VCaP (cell line): ENCODE results near the gene WDR93.

Source experiments
- H3K27ac ChIP-seq: fragments of 450-650 bp; 2 replicates; pipeline ENCODE4 v1.5.1; 2017
- TF ChIP-seq, protein P1 (sequence below): fragments of 450-650 bp; conservative IDR thresholded peaks from 2 replicates; pipeline ENCODE4 v1.5.1; 2017; ENCODE audit warnings: mild to moderate bottlenecking, moderate library complexity

WDR93 gene

DNA sequence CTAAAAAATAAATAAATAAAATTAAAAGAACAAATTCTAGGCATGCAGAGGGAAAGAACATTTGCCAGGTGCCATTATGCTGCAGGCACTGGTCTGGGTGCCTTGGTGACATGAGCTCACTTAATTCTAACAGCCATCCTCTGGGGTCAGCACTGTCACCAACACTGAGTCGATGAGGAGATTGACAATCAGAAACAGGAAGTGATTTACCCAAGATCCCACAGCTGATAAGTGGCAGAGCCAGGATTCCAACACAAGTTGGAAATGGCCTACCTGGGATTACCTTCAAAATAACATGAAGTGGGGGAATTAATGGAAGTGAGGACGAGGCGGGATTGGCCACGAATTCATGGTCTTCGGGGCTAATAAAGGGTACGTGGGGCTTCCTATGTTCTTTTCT is 15.0 kb upstream of the WDR93 start:
- TF ChIP-seq, protein P1, sequence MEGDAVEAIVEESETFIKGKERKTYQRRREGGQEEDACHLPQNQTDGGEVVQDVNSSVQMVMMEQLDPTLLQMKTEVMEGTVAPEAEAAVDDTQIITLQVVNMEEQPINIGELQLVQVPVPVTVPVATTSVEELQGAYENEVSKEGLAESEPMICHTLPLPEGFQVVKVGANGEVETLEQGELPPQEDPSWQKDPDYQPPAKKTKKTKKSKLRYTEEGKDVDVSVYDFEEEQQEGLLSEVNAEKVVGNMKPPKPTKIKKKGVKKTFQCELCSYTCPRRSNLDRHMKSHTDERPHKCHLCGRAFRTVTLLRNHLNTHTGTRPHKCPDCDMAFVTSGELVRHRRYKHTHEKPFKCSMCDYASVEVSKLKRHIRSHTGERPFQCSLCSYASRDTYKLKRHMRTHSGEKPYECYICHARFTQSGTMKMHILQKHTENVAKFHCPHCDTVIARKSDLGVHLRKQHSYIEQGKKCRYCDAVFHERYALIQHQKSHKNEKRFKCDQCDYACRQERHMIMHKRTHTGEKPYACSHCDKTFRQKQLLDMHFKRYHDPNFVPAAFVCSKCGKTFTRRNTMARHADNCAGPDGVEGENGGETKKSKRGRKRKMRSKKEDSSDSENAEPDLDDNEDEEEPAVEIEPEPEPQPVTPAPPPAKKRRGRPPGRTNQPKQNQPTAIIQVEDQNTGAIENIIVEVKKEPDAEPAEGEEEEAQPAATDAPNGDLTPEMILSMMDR = no peak
- H3K27ac ChIP-seq = no peak overlapping the region

DNA sequence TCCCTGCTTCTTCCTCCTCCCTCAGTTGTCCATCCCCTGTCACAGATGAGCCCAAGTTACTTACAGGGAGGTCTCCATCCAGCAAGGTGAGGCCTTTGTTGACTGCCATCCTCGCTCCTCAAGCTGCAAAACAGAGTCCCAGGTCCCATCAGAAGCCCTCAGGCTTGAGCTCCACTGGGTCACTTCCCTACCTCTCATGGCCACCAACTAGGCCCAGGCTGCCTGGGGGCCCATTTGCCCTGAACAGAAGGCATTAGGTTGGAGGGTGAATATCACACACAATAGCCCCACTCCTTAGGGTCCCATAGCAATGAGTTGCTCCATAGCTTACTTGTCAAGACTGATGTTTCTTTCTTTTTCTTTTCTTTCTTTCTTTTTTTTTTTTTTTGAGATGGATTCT is 13.2 kb upstream of the WDR93 start:
- TF ChIP-seq, protein P1 = no peak
- no peak overlapping the region for H3K27ac ChIP-seq

DNA sequence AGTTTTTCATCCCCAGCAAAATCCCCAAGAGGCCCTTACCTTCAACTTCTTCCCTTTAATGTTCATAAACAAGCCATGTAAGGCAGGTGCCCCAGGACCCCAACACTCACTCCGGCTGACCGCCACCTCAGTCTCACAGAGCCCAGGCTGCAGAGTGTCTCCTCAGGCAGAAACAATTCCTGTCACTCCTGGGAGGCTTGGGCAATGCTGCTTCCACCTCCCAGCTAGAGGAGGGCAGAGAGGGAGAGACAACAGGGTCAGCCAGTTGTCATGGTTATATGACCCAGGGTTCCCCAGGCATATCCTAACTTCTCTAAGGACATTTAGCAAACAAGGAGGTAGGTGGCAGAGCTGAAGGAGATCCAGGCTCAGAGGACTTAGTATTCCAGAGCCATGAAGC is 11.4 kb upstream of the WDR93 start, which contains the start of gene PLIN1:
Gene PLIN1, minus strand, starts transcription at position 156 of the 400 bp plus-strand sequence. CDS start 1,878 bp downstream, outside the sequence.
- TF ChIP-seq, protein P1 = no peak
- peak within 1 kb of the TSS; percentile 73 for H3K27ac ChIP-seq

DNA sequence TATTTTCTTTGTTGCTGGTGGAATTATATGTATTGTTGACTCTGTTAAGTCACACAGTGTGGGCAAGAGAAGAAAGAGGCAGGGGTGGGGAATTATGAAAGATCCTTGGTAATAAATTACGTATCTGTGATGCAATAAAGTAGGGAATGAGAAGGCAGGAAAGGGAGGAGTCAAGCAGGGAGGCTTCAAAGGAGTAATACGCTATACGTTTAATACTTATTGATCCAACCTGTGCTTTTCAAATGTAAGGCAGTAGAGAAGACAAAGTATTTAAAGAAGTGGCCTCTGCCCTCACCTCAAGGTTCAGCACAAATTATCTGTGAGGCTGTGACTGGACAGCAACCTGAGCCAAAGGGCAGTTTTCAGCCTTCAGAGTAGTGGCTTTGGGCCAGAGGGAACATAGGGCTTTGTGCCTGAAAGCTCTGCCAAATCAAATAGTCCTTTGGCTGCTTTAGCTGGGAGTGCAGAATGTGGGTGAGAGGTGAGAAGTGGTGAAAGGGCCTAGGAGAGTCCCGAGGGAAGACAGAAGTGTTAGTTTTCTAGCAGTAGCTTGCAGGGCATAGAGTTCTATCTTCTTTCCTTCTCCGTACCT is 10.2 kb upstream of the WDR93 start:
- H3K27ac ChIP-seq = peak overlapping the region; percentile 73
- TF ChIP-seq, protein P1 = no peak

DNA sequence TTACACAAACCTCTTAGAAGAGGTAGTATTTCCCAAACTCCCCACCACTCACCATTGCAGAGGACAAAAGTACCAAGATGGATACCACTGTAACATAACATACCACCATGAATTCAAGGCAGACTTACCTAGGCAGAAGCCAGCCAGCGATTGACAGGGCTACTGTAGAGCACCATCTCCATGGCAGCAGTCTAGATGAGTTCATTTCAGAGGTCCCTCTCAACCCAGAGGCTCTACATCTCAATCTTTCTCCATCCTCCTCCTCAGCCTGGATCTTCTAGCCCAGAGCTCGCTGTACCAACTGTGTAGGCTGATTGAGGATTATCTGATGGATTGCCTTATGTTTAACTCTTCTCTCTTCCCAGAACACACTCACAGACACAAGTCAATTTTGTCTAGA is 9.5 kb upstream of the WDR93 start:
- TF ChIP-seq, protein P1 = no peak
- H3K27ac ChIP-seq = peak overlapping the region; percentile 73

DNA sequence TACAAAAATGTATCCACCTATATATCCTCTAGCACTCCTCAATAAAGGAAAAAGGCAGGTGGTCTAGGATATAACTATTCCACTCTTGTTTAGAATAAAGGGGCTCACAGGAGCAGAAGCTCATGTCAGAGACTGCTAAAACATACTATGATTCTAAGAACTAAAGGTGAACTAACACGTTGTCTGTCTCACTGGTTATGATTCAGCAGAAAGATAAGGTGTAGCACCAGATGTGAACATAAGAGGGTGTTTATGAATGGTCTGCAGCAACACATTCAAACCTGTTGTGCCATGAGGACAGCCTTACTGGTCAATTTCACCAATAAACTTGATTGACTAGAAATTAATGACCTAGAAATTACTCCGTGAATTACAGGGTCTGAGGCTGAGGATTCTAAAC is 4.6 kb upstream of the WDR93 start:
- peak overlapping the region; percentile 82; the same call in 1 of the 2 replicates for H3K27ac ChIP-seq
- TF ChIP-seq, protein P1 = no peak

DNA sequence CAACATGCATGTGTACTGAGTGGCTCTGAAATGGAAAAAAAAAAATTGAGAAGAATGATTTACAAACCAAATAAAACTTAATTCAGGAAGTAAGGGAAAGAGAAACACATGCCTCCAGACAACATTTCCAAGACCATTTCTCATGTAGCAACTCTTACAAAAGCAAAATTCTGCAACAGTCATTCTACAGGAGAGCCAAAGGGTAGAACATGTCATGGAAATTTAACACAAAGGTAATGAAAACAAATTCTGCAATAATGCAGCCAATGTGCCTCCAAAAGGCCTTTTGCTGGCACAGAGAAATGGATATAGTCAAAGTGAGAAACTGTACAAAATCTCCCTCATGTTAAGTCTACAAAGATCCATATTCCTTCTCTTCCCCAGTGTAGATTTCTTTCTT is 4.1 kb upstream of the WDR93 start:
- TF ChIP-seq, protein P1 = no peak
- peak overlapping the region; percentile 82 for H3K27ac ChIP-seq

DNA sequence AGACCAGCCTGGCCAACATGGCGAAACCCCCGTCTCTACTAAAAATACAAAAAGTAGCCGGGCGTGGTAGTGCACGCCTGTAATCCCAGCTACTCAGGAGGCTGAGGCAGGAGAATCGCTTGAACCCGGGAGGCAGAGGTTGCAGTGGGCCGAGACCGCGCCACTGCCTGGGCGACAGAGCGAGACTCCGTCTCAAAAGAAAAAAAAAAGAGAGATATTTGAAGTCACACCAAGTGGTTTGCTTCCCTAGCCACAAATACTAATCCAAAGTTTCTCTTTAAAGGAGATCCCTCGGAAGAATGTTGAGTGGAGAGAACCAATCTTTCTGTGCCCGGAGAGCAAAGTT is 708 bp upstream of the WDR93 start:
- H3K27ac ChIP-seq = peak overlapping the region; percentile 82
